Tibial nerve (tissue), 4 donors: ENCODE measurements around the gene LHX2.

Source experiments
- EP300 ChIP-seq, 2 donors: sonication (generic); formaldehyde crosslinking; IDR thresholded peaks; one replicate each; pipeline ENCODE4 v1.6.1; 2017; ENCODE audit warnings: antibody characterized with exemption in 2 of 2, mild to moderate bottlenecking in 1 of 2
- POLR2A ChIP-seq, 2 donors: fragments of 450-650 bp; IDR thresholded peaks; one replicate each; pipeline ENCODE4 v1.6.1; 2017; ENCODE audit warnings: antibody characterized with exemption in 2 of 2, mild to moderate bottlenecking in 2 of 2, moderate library complexity in 2 of 2
- TF ChIP-seq, protein P1 (sequence below), 5 experiments: fragments of 200-600 bp in 3 of 5; fragments of 450-650 bp in 2 of 5; sonication (generic) in 3 of 5; IDR thresholded peaks; one replicate each; pipeline ENCODE4 v1.5.1; 2016 to 2019; ENCODE audit warnings: antibody characterized with exemption in 5 of 5, mild to moderate bottlenecking in 3 of 5, moderate library complexity in 2 of 5

DNA sequence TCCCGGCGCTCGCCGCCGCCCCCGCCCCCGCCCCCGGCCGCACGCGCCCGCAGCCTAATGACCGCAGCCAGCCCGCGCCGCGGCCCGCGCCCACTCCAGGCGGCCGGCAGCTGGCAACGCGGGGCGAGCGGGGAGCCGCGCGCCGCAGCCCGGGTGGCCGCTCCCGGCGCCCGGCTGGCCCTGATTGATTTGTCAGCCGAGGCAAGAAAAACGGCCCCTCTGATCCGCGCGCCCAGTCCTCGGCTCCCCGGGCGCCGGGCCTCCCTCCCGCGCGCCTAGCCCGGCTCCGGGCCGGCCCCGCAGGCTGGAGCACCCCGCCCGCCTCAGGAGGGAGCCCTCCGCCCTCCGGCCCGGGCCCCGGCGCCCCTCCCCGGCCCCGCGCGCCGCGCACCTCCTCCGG is 11.9 kb upstream of the LHX2 start:
- TF ChIP-seq POLR2A (IDR thresholded peaks at IDR 0.05) (no peak), EP300 (IDR thresholded peaks at IDR 0.05) (no peak)
- TF ChIP-seq, protein P1, sequence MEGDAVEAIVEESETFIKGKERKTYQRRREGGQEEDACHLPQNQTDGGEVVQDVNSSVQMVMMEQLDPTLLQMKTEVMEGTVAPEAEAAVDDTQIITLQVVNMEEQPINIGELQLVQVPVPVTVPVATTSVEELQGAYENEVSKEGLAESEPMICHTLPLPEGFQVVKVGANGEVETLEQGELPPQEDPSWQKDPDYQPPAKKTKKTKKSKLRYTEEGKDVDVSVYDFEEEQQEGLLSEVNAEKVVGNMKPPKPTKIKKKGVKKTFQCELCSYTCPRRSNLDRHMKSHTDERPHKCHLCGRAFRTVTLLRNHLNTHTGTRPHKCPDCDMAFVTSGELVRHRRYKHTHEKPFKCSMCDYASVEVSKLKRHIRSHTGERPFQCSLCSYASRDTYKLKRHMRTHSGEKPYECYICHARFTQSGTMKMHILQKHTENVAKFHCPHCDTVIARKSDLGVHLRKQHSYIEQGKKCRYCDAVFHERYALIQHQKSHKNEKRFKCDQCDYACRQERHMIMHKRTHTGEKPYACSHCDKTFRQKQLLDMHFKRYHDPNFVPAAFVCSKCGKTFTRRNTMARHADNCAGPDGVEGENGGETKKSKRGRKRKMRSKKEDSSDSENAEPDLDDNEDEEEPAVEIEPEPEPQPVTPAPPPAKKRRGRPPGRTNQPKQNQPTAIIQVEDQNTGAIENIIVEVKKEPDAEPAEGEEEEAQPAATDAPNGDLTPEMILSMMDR (IDR thresholded peaks at IDR 0.05): no peak
